Smooth muscle cell (in vitro differentiated cells): Measurements from ENCODE around the gene ZSCAN30. TPM values are rescaled to one million over a fixed set of nuclear protein-coding genes. Genes with fewer than 3 reads are reported as not detected.

Experiments used
- DNase-seq: peaks from one replicate; lab custom pipeline; 2025; ENCODE audit not compliant: unreplicated experiment; lab: John Stamatoyannopoulos, UW
- H2AFZ ChIP-seq: fragments of 200-600 bp; sonication (generic); 2 replicates; pipeline ENCODE4 v1.6.0; 2016; ENCODE audit warnings: antibody characterized with exemption, low read depth, mild to moderate bottlenecking
- H3F3A ChIP-seq: fragments of 200-600 bp; sonication (generic); 2 replicates; pipeline ENCODE4 v1.6.0; 2017; ENCODE audit warnings: antibody characterized with exemption, low read depth
- H3K27ac ChIP-seq: fragments of 200-600 bp; sonication (generic); 2 replicates; pipeline ENCODE4 v1.5.1; 2016; ENCODE audit warnings: low read depth, mild to moderate bottlenecking
- H3K27me3 ChIP-seq: fragments of 200-600 bp; sonication (generic); 2 replicates; pipeline ENCODE4 v1.6.1; 2016; ENCODE audit warnings: low read depth, mild to moderate bottlenecking
- H3K36me3 ChIP-seq: fragments of 200-600 bp; sonication (generic); 2 replicates; pipeline ENCODE4 v1.5.1; 2016; ENCODE audit warnings: low read depth
- H3K4me1 ChIP-seq: fragments of 200-600 bp; sonication (generic); 2 replicates; pipeline ENCODE4 v1.5.1; 2016; ENCODE audit warnings: low read depth
- H3K4me2 ChIP-seq: fragments of 200-600 bp; sonication (generic); 2 replicates; pipeline ENCODE4 v1.6.0; 2016; ENCODE audit warnings: mild to moderate bottlenecking
- H3K4me3 ChIP-seq: fragments of 200-600 bp; sonication (generic); 2 replicates; pipeline ENCODE4 v1.5.1; 2016; ENCODE audit warnings: mild to moderate bottlenecking
- H3K79me2 ChIP-seq: fragments of 200-600 bp; sonication (generic); 2 replicates; pipeline ENCODE4 v1.6.0; 2016; ENCODE audit warnings: low read depth, mild to moderate bottlenecking
- H3K9ac ChIP-seq: fragments of 200-600 bp; sonication (generic); 2 replicates; pipeline ENCODE4 v1.6.0; 2016; ENCODE audit warnings: low read depth
- H3K9me3 ChIP-seq: fragments of 200-600 bp; sonication (generic); replicated peaks from 2 replicates; pipeline ENCODE4 v1.5.1; 2016; ENCODE audit warnings: low read depth
- H4K20me1 ChIP-seq: fragments of 200-600 bp; sonication (generic); 2 replicates; pipeline ENCODE4 v1.6.0; 2016; ENCODE audit warnings: low read depth
- WGBS: methylation state at CpG from one replicate; pipeline ENCODE4 v1.1.7; 2016; ENCODE audit warnings: low lambda C conversion rate; 5-methylcytosine and 5-hydroxymethylcytosine counted together
- polyA plus RNA-seq: library from polyadenylated mRNA; unstranded; fragments of >200 nt; fragmentation: Nextera tagmentation; extraction: Ambion mirVana; gene quantifications from 2 replicates; pipeline ENCODE4 v1.2.1, GENCODE V29; 2016
- total RNA-seq: library from RNA; depleted of rRNA; stranded (reverse); fragments of >200 nt; gene quantifications from 2 replicates; pipeline ENCODE4 v1.2.3, GENCODE V29; 2014
- TF ChIP-seq, protein P1 (sequence below): fragments of 200-600 bp; sonication (generic); IDR thresholded peaks from 2 replicates; pipeline ENCODE4 v1.5.1; 2017; ENCODE audit warnings: borderline replicate concordance, mild to moderate bottlenecking, antibody characterized with exemption; ENCODE audit not compliant: insufficient read depth, poor library complexity, severe bottlenecking

ZSCAN30 gene
- total and polyA plus RNA-seq, 2 experiments from 2014 or later = 3.7 to 13.4 TPM

DNA sequence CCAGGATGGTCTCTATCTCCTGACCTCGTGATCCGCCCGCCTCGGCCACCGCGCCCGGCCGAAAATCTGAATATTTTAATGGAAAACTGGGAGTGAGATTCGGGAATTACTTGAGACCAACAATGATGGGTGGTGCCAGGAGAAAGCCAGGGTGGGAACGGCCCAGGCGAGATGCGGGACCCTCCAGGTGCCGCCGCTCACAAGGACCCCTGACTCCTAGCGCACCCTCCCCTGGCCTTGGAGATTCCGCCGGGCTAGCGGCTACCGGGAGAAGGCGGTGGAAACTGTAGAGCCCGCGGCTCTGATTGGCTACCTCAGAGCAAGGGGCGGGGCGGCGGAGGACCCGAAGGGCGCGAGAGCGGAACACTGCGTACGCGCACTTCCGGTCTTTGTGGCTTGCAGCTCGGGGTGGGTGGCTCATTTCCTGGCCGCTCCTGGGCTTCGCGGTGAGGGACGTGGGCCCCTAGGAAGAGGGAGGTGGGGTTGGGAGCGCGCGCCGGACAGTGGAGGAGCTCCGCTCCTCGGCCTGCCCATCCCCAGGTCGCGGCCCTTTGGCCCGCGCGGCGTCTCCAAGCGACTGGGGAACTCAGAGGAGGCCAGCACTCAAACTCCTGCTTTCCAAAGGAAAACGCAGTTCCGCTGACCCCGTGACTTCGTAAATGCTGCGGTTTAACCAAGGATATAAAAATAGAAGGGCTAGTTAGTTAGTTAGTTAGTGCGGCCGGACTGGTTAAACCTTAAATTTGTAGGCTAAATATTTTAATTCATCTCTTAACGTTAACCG, 49.2 kb downstream of the ZSCAN30 start, which contains the start of gene ZNF397:
Gene ZNF397 (plus strand): TSS at position 371 of the 784 bp plus-strand sequence. CDS start 1,437 bp downstream, outside the sequence.
- H3K27ac ChIP-seq = peak within 1 kb of the TSS; percentile 96
- peaks cover 15% of the 10 kb centered on the region for H3K79me2 ChIP-seq
- no peaks in the 10 kb centered on the region for H3K9me3 ChIP-seq
- no peaks in the 10 kb centered on the region for H3F3A ChIP-seq
- H3K36me3 ChIP-seq = peaks cover 17% of the 10 kb centered on the region
- no peaks in the 10 kb centered on the region for H4K20me1 ChIP-seq
- DNase-seq = peak; percentile 78
- 2% methylated on average over 53 of the region's 60 CpGs for WGBS
- peak within 1 kb of the TSS; percentile 77 for H3K4me3 ChIP-seq
- peaks cover 17% of the 10 kb centered on the region for H3K4me1 ChIP-seq
- H2AFZ ChIP-seq = peak within 1 kb of the TSS; percentile 95
- H3K9ac ChIP-seq = peak within 1 kb of the TSS; percentile 95
- TF ChIP-seq, protein P1, sequence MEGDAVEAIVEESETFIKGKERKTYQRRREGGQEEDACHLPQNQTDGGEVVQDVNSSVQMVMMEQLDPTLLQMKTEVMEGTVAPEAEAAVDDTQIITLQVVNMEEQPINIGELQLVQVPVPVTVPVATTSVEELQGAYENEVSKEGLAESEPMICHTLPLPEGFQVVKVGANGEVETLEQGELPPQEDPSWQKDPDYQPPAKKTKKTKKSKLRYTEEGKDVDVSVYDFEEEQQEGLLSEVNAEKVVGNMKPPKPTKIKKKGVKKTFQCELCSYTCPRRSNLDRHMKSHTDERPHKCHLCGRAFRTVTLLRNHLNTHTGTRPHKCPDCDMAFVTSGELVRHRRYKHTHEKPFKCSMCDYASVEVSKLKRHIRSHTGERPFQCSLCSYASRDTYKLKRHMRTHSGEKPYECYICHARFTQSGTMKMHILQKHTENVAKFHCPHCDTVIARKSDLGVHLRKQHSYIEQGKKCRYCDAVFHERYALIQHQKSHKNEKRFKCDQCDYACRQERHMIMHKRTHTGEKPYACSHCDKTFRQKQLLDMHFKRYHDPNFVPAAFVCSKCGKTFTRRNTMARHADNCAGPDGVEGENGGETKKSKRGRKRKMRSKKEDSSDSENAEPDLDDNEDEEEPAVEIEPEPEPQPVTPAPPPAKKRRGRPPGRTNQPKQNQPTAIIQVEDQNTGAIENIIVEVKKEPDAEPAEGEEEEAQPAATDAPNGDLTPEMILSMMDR = no peak
- H3K27me3 ChIP-seq = no peaks in the 10 kb centered on the region
- H3K4me2 ChIP-seq = peak within 1 kb of the TSS; percentile 84

DNA sequence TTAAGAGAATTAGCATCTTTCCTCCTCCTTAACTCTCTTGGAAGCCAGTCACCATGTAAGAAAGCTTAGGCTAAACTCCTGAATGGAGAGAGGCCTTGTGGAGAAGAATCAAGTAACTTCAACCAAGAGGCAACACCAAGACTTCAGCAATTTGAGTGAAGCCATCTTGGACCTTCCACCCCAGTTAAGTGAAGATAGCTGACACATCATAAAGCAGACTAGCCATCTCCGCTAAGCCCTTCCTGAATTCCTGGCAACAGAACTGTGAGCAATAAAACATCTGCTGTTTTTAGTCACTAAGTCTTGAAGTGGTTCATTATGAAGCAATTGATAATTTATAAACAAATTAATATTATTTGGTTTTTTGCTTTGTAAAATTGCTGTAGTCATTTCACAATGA, 50.7 kb downstream of the ZSCAN30 start:
- DNase-seq = no peak
- peak overlapping the region; percentile 70 for H2AFZ ChIP-seq
- no peaks in the 10 kb centered on the region for H4K20me1 ChIP-seq
- H3K4me3 ChIP-seq = no peak overlapping the region
- H3F3A ChIP-seq = no peaks in the 10 kb centered on the region
- peaks cover 5% of the 10 kb centered on the region for H3K36me3 ChIP-seq
- no peaks in the 10 kb centered on the region for H3K27me3 ChIP-seq
- H3K9ac ChIP-seq = no peak overlapping the region
- 71% methylated on average over 1 of the region's 1 CpG for whole genome bisulfite sequencing
- no peaks in the 10 kb centered on the region for H3K9me3 ChIP-seq
- H3K79me2 ChIP-seq = peaks cover 15% of the 10 kb centered on the region
- H3K4me1 ChIP-seq = peaks cover 17% of the 10 kb centered on the region
- peak overlapping the region; percentile 96 for H3K27ac ChIP-seq
- TF ChIP-seq, protein P1 = no peak
- no peak overlapping the region for H3K4me2 ChIP-seq

DNA sequence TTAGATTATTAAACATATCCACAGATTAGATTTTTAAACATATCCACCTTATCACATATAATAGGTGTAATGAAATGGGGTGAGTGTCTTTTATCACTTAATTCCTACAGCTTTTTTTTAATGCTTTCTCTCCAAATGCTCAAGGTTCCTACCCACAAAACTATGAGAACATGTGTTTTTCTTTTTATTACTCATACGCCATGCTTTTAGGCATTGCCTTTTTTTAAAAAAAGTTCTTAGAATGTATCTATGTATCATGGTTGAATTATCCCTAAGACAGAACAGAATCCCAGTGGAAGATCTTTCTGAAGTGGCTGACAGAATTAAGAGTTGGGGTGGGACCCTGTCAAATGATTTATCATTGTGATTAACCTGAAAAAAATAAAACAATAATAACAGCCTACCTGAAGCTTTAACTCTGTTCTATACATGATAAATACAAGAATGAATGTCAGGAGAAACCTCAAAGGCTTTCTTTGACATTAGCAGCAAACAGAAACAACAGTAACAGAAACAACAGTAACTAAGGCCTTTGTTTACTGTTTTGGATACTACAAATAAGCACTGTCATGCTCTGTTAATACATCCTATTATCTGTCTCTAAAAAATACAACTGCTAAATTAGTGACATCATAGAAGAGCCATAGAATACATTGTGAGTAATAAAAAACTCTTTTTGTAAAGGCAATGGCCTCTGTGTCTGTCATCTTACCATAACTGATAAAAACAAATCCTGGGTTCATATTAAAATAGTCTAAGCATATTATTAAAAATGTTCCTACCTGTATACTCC, 53.3 kb downstream of the ZSCAN30 start:
- TF ChIP-seq, protein P1 = no peak
- DNase-seq = no peak
- 90% methylated on average over 1 of the region's 1 CpG for WGBS

More for the DNA sequence above, 53.3 kb downstream of the ZSCAN30 start:
- Histone ChIP-seq H2AFZ (no peak overlapping the region), H3K27ac (no peak overlapping the region), H3K36me3 (no peaks in the 10 kb centered on the region), H3K4me3 (no peak overlapping the region), H3K27me3 (no peaks in the 10 kb centered on the region), H3K9ac (no peak overlapping the region), H4K20me1 (no peaks in the 10 kb centered on the region), H3K4me1 (peaks cover 9% of the 10 kb centered on the region), H3K9me3 (no peaks in the 10 kb centered on the region), H3K79me2 (peaks cover 3% of the 10 kb centered on the region), H3F3A (no peaks in the 10 kb centered on the region), H3K4me2 (no peak overlapping the region)
